Measurements from ENCODE around the gene PDC.

The PDC gene

GRCh38 chr1:186461014-186461413 is at the start of gene PDC:
PDC (minus strand) TSS chr1:186461114; CDS start chr1:186449459, 11,655 bp downstream.
- DNase-seq: no peak

GRCh38 chr1:186503190-186503589 is 42.3 kb upstream of the PDC start:
- no peak for DNase-seq

GRCh38 chr1:186502087-186502486 is 41.2 kb upstream of the PDC start:
- no peak for DNase-seq

- no peak for DNase-seq
Observed at GRCh38 chr1:186500804-186501203, 39.9 kb upstream of the PDC start.

- DNase-seq: no peak
Observed at GRCh38 chr1:186499571-186499970, 38.7 kb upstream of the PDC start.

GRCh38 chr1:186498695-186499389 is 37.9 kb upstream of the PDC start:
- DNase-seq: no peak

- DNase-seq: no peak
Observed at GRCh38 chr1:186498071-186498470, 37.2 kb upstream of the PDC start.

- no peak for DNase-seq
Observed at GRCh38 chr1:186497651-186498050, 36.7 kb upstream of the PDC start.

GRCh38 chr1:186496171-186496851 is 35.4 kb upstream of the PDC start:
- no peak for DNase-seq

GRCh38 chr1:186494832-186495271 is 33.9 kb upstream of the PDC start:
- no peak for DNase-seq

- no peak for DNase-seq
Observed at GRCh38 chr1:186492531-186493291, 31.8 kb upstream of the PDC start.

GRCh38 chr1:186491336-186491735 is 30.4 kb upstream of the PDC start:
- no peak for DNase-seq

GRCh38 chr1:186487163-186487562 is 26.2 kb upstream of the PDC start:
- DNase-seq: no peak

- DNase-seq: no peak
Observed at GRCh38 chr1:186486061-186486460, 25.1 kb upstream of the PDC start.

- DNase-seq: no peak
Observed at GRCh38 chr1:186483561-186483960, 22.6 kb upstream of the PDC start.

GRCh38 chr1:186482661-186483255 is 21.8 kb upstream of the PDC start:
- no peak for DNase-seq

- no peak for DNase-seq
Observed at GRCh38 chr1:186481303-186481888, 20.5 kb upstream of the PDC start.

- no peak for DNase-seq
Observed at GRCh38 chr1:186479162-186479561, 18.2 kb upstream of the PDC start.

- DNase-seq: no peak
Observed at GRCh38 chr1:186476264-186477040, 15.5 kb upstream of the PDC start.

GRCh38 chr1:186474208-186474607 is 13.3 kb upstream of the PDC start:
- no peak for DNase-seq

- DNase-seq: no peak
Observed at GRCh38 chr1:186473047-186473446, 12.1 kb upstream of the PDC start.

- DNase-seq: no peak
Observed at GRCh38 chr1:186465946-186466345, 5.0 kb upstream of the PDC start.
